Nephron progenitor cell (in vitro differentiated cells): ENCODE results near the gene ATXN1L.
"Not testable (repeated sequence)": the region's sequence is repeated elsewhere in the genome, so short reads cannot be mapped to it uniquely, and the experiment has no call there.

Experiments
- DNase-seq: peaks from one replicate; pipeline ENCODE4 v3.0.0; 2021
- H3K27ac Mint-ChIP-seq: 2 replicates; pipeline ENCODE4 v1.8.0; 2021; ENCODE audit warnings: mild to moderate bottlenecking, moderate library complexity, mixed read lengths
- H3K27me3 Mint-ChIP-seq: 2 replicates; pipeline ENCODE4 v1.8.0; 2021; ENCODE audit warnings: mild to moderate bottlenecking, low read depth, mixed read lengths; ENCODE audit not compliant: poor library complexity
- H3K36me3 Mint-ChIP-seq: 2 replicates; pipeline ENCODE4 v1.8.0; 2021; ENCODE audit warnings: low read depth, mixed read lengths
- H3K4me1 Mint-ChIP-seq: 2 replicates; pipeline ENCODE4 v1.8.0; 2021; ENCODE audit warnings: mixed read lengths
- H3K4me3 Mint-ChIP-seq: 2 replicates; pipeline ENCODE4 v1.8.0; 2021; ENCODE audit warnings: mild to moderate bottlenecking, moderate library complexity, mixed read lengths
- H3K9me3 Mint-ChIP-seq: 2 replicates; pipeline ENCODE4 v1.8.0; 2021; ENCODE audit warnings: mild to moderate bottlenecking, moderate library complexity, mixed read lengths
- CTCF ChIP-seq: fragments of 200-600 bp; sonication (generic); IDR thresholded peaks from 2 replicates; pipeline ENCODE4 v1.5.0; 2021; ENCODE audit warnings: antibody characterized with exemption

ATXN1L gene

GRCh38 chr16:71845639-71846430 lies at the start of gene ATXN1L:
TSS of gene ATXN1L (plus strand) at chr16:71845976. CDS start at chr16:71849741, 3,765 bp downstream.
- Mint-ChIP-seq H3K4me3 (peak within 1 kb of the TSS; percentile 97), H3K4me1 (peaks cover 18% of the 10 kb centered on the region), H3K9me3 (no peaks in the 10 kb centered on the region), H3K27ac (peak within 1 kb of the TSS; percentile 90), H3K27me3 (peaks cover 15% of the 10 kb centered on the region), H3K36me3 (peaks cover 24% of the 10 kb centered on the region)
- TF ChIP-seq CTCF: no peak
- peak; percentile 92 for DNase-seq

GRCh38 chr16:71796501-71797097 lies 49.2 kb upstream of the ATXN1L start:
- no peak overlapping the region for H3K4me3 Mint-ChIP-seq
- no peaks in the 10 kb centered on the region for H3K4me1 Mint-ChIP-seq
- no peak for TF ChIP-seq CTCF
- no peaks in the 10 kb centered on the region for H3K27me3 Mint-ChIP-seq
- H3K27ac Mint-ChIP-seq: no peak overlapping the region
- no peak for DNase-seq
- H3K36me3 Mint-ChIP-seq: peaks cover 50% of the 10 kb centered on the region
- no peaks in the 10 kb centered on the region for H3K9me3 Mint-ChIP-seq

- DNase-seq: no peak
- no peak for TF ChIP-seq CTCF
- Mint-ChIP-seq H3K27me3 (no peaks in the 10 kb centered on the region), H3K4me3 (no peak overlapping the region), H3K27ac (peak overlapping the region; percentile 74), H3K4me1 (peaks cover 21% of the 10 kb centered on the region), H3K36me3 (peaks cover 42% of the 10 kb centered on the region), H3K9me3 (no peaks in the 10 kb centered on the region)
Measured at GRCh38 chr16:71803305-71803690, 42.5 kb upstream of the ATXN1L start.

- peak overlapping the region; percentile 99 for H3K4me3 Mint-ChIP-seq
- H3K27me3 Mint-ChIP-seq: no peaks in the 10 kb centered on the region
- no peaks in the 10 kb centered on the region for H3K9me3 Mint-ChIP-seq
- H3K27ac Mint-ChIP-seq: peak overlapping the region; percentile 100
- H3K36me3 Mint-ChIP-seq: peaks cover 18% of the 10 kb centered on the region
- TF ChIP-seq CTCF: no peak
- peaks cover 21% of the 10 kb centered on the region for H3K4me1 Mint-ChIP-seq
- no peak for DNase-seq
Measured at GRCh38 chr16:71807905-71808592, 37.7 kb upstream of the ATXN1L start.

GRCh38 chr16:71808593-71809459 lies 37.0 kb upstream of the ATXN1L start, which contains the start of gene AP1G1:
TSS of gene AP1G1 (minus strand) at chr16:71808834. CDS start at chr16:71789479, 19,355 bp downstream.
- Mint-ChIP-seq H3K4me3 (peak within 1 kb of the TSS; percentile 99), H3K9me3 (no peaks in the 10 kb centered on the region), H3K4me1 (peaks cover 21% of the 10 kb centered on the region), H3K27ac (peak within 1 kb of the TSS; percentile 100), H3K36me3 (peaks cover 12% of the 10 kb centered on the region), H3K27me3 (no peaks in the 10 kb centered on the region)
- peak; percentile 82 for DNase-seq
- TF ChIP-seq CTCF: no peak

GRCh38 chr16:71810155-71810530 lies 35.6 kb upstream of the ATXN1L start:
- not testable (repeated sequence) for H3K27ac Mint-ChIP-seq, H3K36me3 Mint-ChIP-seq, DNase-seq, H3K27me3 Mint-ChIP-seq, H3K9me3 Mint-ChIP-seq
- H3K4me1 Mint-ChIP-seq: peaks cover 21% of the 10 kb centered on the region
- peak overlapping the region; percentile 99 for H3K4me3 Mint-ChIP-seq
